ENCODE results near the gene ZDHHC7.

- no peak for TF ChIP-seq POLR2A (IDR thresholded peaks at IDR 0.05)
- no peak for TF ChIP-seq CTCF (IDR thresholded peaks at IDR 0.05)
Measured at GRCh38 chr16:85006639-85007038, 4.7 kb downstream of the ZDHHC7 start.
